DMS153 treated with DMSO at 0.1 percent for 48 hours (cell line): Measurements from ENCODE around the gene NOX3.

Experiments
- DNase-seq: peaks from one replicate; lab custom pipeline; 2025; ENCODE audit not compliant: unreplicated experiment; lab: John Stamatoyannopoulos, UW

NOX3 gene

DNA sequence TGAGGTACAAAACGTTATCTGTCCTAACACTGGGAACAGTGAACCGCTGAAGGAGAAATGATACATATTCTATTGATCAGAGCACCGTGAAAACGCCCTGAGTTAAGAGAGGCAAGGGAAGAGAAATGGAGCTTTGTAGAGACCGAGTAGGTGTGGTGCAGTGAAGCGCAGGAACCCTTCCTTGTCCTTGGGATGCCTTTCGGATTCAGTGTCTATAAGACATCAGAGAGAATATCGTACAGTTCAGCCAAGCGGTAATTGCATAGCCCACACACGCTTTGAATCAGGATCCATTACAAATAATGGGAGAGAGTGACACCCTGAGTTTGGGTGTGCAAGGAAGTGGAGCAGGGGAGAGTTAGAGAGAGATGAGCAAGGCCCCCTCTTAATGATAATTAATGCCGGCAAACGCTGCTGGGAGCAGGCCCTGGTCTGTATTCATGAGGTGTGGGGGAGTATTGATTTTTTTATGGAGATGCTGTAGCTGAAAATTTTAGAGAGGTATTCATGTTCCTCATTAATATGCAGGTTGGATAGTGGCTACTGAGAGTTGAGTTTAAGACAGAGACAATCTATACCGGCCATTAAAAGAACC, 20.7 kb downstream of the NOX3 start:
- DNase-seq: no peak

DNA sequence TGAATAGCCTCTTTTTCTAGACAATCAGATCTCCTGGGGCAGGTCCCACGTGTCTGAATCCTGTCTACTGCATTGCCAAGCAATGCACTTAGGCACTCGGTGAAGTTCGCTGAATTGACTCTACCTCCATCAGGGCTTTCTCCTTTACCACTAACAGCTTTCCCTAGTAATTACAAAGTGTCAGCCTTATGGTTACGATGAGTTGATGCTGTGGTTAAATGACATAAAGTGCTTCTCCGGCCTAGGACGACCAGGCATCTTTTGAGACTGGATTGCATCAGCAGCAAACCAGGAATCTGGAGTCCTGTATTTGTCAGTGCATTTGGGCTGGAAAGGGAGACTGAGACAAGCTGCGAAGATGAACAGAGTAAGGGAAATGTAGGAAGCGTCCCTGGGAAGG, 21.5 kb downstream of the NOX3 start:
- no peak for DNase-seq

DNA sequence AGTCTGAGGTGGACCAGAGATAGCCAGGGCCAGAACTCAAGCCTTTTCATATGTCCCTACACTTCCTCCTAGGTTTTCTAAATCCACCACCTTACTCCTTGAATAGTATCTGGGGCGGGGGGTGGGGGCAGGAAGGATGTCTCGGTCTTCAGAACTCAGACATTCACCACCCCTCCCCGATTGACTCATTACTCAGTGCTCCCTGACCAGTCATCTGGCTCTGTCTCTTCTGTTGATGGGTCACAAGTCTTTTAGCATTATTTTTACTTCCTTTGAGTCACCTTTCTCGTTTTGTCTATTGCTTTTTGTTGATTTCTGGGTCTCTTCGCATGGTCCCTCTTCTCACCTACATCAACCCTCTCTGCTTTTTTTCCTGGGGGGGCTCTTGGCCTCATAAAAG, 23.3 kb downstream of the NOX3 start:
- DNase-seq: no peak

DNA sequence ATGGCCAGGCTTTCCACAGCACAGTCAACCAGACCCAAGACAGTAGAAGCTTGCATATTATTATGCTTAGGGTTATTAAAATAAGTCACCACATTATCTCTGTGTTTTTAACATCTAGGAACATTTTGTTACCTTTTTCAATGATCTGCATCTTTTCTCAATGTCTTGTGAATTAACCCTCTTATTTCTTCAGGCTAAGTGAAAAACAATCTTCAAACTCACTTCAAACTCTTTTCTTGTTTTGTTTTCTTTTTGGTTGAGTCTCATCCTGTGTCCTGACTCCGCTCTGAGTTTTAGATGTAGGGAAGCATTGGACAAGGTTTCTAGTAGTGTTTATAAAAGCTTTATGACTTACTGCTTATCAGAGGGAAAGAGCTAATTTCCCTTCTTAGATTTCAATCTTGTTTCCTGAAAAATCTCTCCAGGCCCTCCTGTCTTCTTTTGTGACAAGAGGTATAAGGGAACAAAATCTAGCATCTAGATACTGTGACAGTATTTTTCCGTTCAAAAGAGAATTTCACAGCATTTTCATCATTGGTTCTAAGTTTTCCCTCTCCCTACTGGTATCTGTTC, 26.2 kb downstream of the NOX3 start:
- DNase-seq: no peak

DNA sequence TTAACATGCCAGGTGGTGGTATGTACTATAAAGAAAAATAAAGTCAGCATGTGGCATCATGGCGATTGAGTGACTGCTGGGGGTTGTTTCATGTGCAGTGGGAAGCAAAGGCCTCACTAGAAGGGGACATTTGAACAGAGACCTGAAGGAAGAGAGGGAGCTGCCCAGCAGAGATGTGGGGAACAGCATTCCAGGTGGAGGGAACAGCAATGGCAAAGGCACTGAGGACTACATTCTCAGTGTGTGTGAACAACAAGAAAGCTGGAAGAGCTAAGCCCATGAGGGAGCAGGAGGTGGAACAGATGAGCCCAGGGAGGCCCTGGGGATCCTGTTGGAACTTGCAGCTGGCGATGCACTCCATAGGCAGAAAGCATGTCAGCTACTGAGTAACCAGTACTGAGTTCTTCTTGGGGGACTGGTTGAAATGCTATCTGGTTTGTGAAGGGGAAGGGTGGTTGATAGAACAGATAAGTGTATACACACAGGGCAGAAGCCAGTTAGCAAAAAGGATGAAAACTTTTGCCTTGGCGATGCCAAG, 29.2 kb downstream of the NOX3 start:
- no peak for DNase-seq

DNA sequence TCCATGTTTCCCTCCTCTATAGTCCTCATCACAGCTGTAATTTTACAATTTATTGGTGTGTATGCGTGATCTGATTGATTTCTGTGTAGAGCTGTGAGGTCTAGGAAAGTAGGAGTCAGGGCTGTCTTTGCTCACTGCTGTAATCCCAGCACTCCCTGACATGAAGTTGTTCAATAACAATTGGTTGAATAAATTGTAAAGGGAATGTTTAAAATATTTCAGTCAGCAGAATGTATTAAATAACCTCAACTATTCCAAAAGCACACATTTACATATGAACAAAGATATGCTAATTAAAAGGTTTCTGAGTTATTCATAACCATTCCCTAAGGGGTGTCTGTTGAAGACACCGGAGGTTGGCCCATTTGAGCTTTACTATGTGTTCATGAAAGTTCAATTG, 31.5 kb downstream of the NOX3 start:
- DNase-seq: no peak

DNA sequence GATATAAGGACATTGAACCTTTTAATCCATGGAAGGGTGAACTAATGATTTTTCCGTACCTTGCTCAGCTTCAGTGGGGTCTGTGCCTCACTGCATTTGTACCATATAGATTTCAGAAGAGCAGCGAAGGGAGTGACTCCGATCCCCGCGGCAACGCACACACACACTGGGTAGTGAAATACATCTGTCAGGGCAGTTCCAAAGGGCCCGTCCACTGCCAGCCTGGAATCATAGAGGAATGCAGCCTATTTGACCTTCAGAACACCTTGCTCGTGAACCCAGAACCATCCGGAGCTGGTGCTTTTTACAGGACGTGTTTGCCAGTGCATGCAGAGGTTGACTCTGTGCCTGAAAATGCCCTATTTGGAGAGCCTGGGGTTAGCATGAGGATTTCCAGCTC, 33.0 kb downstream of the NOX3 start:
- no peak for DNase-seq

GRCh38 chr6:155420492-155420891, 35.1 kb downstream of the NOX3 start:
- no peak for DNase-seq

DNA sequence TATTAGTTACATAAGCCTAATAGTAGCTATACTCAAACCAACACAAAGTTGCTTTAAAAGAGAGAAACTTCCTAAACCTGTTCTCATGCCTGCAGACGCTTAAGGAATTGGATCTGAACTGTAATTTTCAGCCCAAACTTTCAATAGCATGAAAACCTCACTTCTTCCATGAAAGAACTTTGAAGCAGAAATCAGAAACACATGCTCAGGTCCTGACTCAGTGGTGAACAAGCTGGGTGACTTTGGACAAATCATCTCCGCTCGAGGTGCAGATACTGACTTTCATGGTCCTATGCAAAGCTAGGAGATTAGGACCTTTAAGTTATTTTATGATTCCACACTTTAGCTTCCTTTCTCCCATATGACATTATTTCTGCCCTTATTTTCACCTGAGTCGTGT, 36.5 kb downstream of the NOX3 start:
- no peak for DNase-seq

- no peak for DNase-seq
Observed at GRCh38 chr6:155418017-155418761, 37.5 kb downstream of the NOX3 start.

- no peak for DNase-seq
Observed at GRCh38 chr6:155417454-155417853, 38.2 kb downstream of the NOX3 start.

DNA sequence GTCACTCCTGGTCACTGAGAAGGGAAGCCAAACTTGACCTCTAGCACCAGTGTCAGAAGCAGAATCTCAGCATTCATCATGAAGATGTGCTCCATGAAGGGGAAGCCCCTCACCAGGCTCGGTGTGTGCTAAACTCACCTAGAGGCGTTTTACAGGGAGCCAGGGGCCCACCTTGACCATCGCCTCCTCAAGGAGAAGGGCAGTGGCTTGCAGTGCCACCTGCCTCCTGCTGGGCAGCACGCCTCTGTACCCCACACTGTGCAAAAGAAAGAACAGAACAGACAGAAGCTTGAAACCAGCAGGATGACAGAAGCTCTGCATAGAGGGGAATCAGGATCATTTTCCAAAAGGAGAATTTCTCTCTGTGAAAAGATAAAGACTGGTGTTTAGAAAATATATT, 39.7 kb downstream of the NOX3 start:
- no peak for DNase-seq

DNA sequence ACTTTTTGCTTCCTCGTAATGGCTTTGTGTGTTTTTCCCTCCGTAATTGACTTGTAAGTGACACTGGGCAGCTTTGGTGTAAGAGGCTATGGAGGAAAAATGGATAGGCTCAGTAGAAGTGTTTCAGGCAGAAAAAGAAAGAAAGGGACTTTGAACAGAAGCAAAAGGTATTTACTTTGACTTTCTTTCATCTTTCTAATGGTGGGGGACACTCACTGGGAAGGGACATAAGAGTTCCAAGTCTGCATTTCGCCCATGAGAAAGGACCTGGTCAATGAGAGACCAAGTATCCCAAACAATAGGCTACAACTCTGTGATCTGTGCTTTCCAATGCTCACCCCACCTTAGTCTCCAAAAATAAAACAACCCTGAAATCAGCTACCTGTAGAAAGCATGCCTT, 41.6 kb downstream of the NOX3 start:
- DNase-seq: no peak

DNA sequence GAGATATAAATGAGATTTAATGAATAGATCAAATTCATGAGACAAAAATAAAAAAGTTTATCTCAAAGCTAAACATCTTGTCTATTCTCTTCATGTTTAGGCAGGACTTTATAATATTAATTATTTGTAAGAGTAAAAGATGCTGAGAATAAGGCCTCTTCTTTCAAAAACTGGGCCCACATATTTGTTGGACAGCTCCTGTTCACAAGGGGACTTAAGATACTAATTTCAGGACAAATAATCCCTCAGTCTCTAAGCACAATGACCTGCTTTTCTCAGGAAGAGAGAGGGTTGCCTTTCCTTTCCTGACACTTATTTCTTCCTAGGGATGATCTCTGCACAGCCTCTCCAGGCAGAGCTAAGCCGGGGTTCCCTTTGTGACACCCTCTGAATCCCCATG, 43.3 kb downstream of the NOX3 start:
- DNase-seq: no peak

GRCh38 chr6:155411154-155412052, 44.2 kb downstream of the NOX3 start:
- DNase-seq: no peak

- DNase-seq: no peak
Observed at GRCh38 chr6:155409391-155409790, 46.2 kb downstream of the NOX3 start.

GRCh38 chr6:155408981-155409380, 46.7 kb downstream of the NOX3 start:
- no peak for DNase-seq

DNA sequence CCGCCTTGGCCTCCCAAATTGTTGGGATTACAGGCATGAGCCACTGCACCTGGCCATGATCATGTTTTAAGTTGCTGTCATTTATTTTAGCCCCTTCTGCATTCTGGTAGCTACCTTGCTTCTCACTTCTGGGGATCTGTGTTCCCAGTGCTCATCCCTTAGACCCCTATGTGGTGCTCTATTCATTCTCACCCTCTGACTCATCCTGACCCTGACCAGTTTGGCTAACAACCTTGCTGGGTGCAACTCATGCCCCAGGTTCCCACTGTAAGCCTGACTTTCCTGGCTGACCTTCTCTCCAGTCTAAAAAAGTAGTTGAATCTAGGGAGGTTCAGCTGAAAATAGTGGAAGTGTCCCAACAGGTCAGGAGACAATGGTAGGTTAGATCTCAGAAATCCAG, 47.4 kb downstream of the NOX3 start:
- no peak for DNase-seq

GRCh38 chr6:155406801-155407200, 48.8 kb downstream of the NOX3 start:
- DNase-seq: no peak

DNA sequence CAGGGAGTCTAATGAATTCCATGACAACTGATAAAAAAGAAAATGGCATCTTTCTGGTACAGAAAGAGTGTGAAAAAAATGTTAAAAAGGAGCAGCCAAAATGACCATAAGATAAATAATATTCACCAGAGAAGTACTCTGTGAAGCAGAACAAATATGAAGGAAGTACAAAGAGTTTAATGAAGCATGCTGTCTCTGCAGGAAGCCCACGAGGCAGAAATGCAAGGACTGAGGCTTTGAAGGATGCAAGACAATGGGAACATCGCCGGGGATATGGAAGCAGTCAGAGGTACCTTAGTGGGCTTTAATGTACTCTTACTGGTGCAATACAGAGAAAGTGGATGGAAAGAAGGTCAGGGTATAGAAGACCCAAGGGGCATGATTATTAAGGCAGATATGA, 50.7 kb downstream of the NOX3 start:
- DNase-seq: no peak

- no peak for DNase-seq
Observed at GRCh38 chr6:155402656-155403304, 52.9 kb downstream of the NOX3 start.
